NCI-H2227 treated with DMSO at 0.1 percent for 48 hours (cell line): ENCODE data around the gene AACS.
A peak's percentile ranks its signal among the peaks of the same experiment; 100 is the strongest.
"Not testable (repeated sequence)": the region's sequence is repeated elsewhere in the genome, so short reads cannot be mapped to it uniquely, and the experiment has no call there.

ENCODE experiments used
- DNase-seq: peaks from one replicate; lab custom pipeline; 2025; lab: John Stamatoyannopoulos, UW

The AACS gene

GRCh38 chr12:125092108-125092871, 27.1 kb downstream of the AACS start:
- no peak for DNase-seq

DNA sequence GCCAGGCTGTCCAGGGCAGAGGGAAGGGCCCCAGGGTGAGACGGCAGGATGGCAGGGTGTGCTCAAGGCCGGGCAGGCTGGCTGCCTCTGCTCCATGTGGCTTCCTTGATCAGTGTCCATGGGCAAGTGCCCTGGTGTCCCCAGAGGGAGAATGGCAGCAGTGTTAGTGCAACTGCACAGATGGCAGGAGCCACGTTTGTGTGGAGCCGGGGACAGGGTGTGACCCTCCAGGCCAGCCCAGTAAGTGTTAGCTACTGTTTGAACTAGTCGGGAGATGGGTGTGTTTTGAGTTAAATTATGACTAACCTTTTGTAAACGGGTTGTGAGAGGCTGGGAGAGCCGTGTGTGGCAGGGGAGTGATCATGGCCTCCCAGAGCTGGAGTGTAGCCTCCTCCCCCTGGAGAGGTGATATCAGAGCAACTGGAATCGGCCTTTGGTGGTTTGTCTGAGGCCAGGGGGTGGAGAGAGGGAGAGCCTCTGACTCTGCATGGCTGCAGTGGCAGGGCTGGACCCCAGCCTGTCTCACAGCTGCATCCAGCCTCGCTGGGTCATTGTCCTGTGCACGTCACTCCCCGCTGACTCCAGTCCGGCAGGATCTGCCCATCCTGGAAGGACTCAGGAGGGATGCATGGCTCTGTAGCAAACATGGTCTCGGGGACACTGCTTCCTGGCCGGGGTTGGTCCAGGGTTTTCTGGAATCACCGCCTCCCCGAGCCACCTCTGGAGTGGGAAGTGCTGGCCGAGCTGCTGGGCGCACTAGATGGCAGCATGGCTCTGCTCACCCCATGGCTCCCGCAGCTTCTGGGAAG, 27.8 kb downstream of the AACS start:
- DNase-seq, result no peak

GRCh38 chr12:125093681-125094330, 28.6 kb downstream of the AACS start:
- DNase-seq, result no peak

DNA sequence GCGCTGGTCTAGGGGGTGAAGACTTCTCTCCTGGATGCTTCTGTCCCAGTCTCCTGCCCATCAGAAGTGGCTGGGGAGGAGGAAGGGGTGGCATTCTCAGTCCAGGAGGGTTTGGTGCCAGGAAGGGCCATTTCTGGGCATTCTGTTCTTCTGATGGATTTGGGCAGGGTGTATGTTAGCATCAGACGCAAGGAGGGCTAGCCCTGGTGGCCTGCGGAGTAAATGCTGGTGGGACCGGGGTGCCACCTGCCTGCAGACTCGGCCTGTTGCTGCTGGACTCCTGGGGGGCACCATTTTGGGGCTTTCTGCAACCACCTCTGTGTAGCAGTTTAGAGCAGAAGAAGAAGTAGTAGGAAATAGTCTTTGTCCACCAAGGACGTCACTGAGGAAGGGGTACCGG, 31.7 kb downstream of the AACS start:
- DNase-seq, result no peak

DNA sequence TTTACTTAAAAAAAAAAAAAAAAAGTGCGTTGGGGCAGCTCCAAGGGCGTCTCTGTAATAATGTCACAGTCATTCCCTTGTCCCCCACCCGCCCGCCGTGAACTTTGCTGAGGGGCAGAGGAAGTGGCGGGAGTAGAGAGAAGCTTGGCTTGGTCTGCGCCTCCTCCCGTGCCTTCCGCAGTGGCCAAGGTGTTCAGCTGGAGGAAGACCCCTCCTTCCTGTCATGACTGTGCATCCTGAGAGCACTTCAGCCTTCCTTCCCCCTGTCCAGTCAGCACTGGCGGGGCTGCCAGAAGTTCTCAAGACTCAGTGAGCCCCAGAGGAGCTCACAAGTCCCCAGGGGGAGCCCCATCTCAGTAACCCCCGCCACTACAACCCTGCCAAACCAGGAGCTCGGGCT, 32.2 kb downstream of the AACS start:
- no peak for DNase-seq

GRCh38 chr12:125098676-125099408, 33.6 kb downstream of the AACS start:
- no peak for DNase-seq

GRCh38 chr12:125099409-125099782, 34.2 kb downstream of the AACS start:
- no peak for DNase-seq

DNA sequence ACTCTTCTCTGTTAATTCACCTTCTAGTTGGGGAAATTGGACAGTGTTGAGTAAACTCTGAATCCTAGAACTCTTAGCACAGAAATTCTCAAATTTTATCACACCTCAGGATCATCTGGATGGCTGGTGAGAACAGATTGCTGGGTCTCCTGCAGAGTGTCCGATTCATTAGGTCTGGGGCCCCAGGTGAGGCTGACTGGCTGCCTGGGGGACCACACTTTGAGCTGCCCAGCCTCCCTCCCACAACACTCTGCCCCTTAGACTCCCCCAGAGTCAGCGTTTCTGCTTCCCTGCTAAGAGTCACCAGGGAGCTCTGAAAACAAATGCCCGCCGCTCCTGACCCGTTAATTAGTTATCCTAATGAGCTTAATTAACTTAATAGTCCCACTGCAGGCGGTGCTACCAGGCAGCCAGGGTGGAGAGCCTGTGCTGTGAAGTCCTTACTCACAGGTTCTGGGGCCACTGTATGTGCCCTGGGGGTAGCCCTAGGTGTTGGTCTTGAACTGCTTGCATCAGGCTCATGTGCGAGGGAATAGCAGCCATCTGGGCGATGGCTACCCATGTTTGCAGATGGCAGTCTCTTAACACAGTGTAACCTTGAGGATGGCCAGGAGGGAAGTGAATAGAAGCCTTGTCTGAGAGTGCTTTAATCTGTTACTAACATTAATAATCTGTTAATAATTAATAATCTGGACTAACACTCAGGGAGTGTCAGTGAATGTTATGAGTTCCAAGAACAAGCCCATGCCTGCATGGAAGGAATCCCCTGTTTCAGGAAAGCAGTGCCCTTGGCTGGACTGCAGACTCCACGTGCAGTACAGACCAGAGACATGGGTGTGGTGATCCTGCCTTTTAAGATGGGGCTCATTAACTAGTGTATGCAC, 35.6 kb downstream of the AACS start:
- DNase-seq, result no peak

DNA sequence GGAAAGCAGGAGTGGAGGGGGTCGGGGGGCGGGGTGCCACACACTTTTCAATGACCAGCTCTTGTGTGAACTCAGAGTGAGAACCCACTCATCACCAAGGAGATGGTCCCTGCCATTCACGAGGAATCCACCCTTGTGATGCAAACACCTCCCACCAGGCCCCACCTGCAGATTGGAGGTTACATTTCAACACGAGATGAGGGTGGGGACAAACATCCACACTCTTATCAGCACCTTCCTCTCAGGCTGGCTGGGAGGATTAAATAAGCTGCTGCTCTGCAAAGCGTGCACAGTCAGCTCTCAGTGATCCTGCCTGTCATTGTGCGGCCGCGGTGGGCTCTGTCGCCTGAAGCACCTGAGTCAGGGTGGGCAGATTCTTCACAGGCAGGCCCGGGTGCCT, 39.7 kb downstream of the AACS start:
- peak; percentile 15 for DNase-seq

DNA sequence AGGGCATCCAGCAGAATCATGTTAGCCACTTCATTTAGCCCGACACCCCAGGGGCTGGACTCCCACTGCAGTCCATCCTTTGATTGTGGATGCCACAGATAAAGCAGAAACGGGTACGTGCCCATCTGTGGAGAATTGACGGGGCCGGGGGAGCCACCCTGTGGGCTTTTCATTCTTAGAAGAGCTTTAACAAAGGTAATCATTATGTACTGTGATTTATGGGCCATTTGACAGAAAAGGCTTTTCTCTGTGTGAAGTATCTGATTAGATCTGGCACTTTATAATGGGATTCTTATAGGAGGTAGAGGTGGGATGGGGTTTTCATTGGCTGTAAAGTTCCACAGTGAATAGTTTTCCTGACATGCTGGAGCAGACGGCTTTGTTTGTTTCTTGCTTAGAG, 40.4 kb downstream of the AACS start:
- DNase-seq, result peak; percentile 97

DNA sequence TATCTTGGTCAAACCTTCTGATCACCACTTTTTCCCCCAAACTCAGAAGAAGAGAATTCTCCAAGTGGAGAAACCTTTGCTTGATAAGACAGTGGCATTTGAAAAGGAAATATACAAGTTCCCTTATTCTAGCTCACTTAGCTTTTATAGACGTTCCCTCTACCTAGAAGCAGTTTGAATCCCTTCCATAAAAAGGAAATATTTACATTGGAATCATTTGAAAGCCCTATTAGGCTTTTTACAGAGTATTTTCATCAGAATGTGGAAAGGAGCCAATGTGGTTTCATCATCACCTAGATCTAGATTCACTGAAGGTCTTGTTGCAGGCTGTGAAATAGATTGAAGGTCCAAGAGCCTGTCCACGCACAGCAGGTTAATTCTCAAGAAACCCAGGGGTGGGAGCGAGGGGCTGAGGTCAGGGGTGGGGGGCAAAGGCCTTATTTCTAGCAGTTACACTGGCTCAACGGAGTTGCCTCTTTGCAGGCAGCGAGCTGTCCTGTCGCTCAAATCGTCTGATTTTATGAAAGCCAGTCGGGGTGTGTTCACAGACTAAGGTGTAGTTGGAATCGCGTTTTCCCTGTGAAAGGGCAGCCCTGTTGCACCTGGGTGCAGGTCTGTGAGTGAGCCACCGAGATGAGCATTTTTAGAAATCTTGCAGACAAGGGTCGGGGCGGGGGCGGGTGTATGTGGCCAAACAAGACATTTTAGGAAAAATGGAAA, 45.6 kb downstream of the AACS start:
- DNase-seq, result no peak

DNA sequence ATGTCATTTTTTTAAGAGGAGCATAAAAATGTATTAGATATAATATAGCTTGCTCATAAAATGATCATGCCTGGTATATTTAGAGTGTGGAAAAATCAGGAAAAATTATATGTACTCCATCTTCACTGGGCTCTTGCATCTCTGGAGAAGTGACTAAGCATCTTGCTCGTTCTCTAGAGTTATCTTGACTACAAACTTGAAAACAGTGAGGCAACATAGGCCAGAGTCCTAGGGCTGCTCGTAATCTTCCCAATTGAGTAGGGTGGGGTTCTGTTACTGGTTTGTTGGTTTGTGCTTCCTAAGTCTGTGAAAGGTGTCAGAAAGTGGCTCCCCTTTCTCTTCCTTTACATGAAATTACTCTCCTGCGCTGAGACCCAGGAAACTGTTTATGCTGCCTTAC, 46.2 kb downstream of the AACS start:
- no peak for DNase-seq

DNA sequence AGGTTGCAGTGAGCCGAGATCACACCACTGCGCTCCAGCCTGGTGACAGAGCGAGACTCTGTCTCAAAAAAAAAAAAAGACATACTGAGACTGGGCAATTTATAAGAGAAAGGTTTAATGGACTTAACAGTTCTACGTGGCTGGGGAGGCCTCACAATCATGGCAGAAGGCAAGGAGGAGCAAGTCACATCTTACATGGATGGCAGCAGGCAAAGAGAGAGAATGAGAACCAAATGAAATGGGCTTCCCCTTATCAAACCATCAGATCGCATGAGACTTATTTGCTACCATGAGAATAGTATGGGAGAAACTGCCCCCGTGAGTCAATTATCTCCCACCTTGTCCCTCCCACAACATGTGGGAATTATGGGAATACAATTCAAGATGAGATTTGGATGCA, 47.4 kb downstream of the AACS start:
- DNase-seq, result not testable (repeated sequence)

GRCh38 chr12:125113263-125113662, 48.0 kb downstream of the AACS start:
- no peak for DNase-seq

GRCh38 chr12:125113789-125114188, 48.6 kb downstream of the AACS start:
- no peak for DNase-seq

DNA sequence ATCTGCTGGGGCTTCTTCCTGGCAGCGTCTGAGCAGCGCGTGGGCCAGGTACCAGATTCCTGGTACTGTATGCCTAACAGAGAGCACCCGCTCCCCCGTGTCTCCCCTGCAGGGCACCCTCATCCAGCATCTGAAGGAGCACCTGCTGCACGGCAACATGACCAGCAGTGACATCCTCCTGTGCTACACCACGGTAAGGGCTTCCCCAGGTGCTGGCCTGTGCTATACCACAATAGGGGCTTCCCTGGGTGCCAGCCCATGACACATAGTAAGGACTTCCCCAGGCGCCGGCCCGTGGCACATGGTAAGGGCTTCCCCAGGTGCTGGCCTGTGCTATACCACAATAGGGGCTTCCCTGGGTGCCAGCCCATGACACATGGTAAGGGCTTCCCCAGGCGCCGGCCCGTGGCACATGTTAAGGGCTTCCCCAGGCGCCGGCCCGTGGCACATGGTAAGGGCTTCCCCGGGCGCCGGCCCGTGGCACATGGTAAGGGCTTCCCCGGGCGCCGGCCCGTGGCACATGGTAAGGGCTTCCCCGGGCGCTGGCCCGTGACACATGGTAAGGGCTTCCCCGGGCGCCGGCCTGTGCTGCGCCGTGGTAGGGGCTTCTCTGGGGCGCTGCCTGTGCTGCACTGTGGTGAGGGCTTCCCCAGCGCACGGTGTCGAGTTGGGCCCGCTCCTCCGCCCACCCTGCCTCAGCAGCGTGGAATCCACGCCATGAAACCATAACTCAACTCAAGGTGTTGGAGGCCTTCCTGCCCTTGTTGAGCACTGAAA, 49.3 kb downstream of the AACS start:
- no peak for DNase-seq

DNA sequence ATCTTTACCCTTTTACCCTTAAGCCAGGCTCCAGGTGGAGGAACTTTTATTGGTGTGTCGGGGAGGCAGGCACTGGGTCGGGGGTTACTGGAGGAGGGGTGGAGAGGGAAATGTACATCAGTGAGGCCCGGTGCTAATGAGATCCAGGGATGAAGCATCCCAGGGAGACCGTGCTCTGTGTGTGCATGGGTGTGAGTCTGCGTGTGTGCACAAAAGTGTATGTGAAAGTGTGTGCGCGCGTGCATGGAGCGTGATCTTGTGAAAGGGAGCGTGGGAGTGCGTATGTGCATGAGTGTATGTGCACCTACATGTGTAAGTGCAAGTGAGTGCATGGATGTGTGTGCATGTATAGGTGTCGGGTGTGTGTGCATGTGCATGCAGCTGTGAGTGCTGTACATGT, 55.3 kb downstream of the AACS start:
- no peak for DNase-seq

GRCh38 chr12:125121106-125121505, 55.9 kb downstream of the AACS start:
- DNase-seq, result no peak

DNA sequence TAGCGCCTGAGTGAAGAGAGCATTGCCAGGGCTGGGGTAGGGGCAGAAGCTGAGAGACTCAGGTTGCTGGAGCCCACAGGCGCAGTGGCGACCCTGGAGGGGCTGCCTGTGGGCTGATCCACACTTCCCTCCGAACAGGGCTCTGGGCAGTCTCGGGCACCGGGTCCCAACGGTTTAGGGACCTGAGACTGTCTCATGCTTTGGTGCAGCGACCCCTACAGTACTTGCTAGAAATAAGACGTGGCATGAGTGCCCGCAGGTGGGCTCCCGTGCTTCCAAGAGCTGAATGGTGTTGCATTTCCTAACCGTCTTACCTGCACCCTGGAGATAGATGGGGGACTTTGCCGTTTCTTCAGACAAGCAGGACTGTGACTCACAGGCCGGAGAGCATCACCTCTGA, 57.4 kb downstream of the AACS start:
- no peak for DNase-seq
